ENCODE results near the gene CRACR2B. TPM values are rescaled to one million over a fixed set of nuclear protein-coding genes. Genes with fewer than 3 reads are reported as not detected.

CRACR2B gene
- total RNA-seq, 1 experiment from 2014 or later = 11.8 TPM

DNA sequence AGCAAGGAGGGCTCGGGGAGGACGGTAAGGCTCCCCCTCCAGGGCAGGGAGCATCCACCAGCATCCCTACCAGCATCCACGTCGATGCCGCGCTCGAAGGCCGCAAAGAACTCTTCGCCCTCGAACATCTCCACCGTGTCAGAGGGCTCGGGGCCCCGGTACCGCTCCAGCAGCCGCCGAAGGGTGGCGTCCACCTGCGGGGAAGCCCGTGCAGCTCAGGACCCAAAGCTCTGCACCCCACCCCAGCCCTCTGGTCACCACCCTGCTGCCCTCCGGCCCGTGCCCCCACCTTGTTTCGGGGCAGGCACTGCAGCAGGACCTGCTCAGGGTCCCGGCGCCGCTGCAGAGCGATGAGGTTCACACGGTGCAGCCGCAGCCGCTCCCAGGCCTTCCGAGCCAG, 27.2 kb upstream of the CRACR2B start:
- ChIA-PET RAD21 (ENCODE audit: low non-redundant PET in 1 of 2, low total read pairs in 2 of 2, uncharacterized antibody in 2 of 2, unreplicated experiment in 2 of 2) (no interaction called here), POLR2A (no interaction called here), CTCF (interaction anchor here (0.8 kb wide), 1 partner anchor 9 kb away, joined by 3 read pairs; the partner anchor contains the start of gene RPLP2)
- BruUV-seq (replicated peaks) = no TSS peak
- intact Hi-C loops (cut with micrococcal nuclease) = no loop called here
- peaks cover 32% of the 10 kb centered on the region for H3K79me2 ChIP-seq (ENCODE audit: insufficient read depth, low read length)
- no peak overlapping the region for H3K4me2 ChIP-seq (ENCODE audit: low read length)
- no peaks in the 10 kb centered on the region for H3K9me2 ChIP-seq (ENCODE audit: insufficient read depth)
- no peaks in the 10 kb centered on the region for H3K9me3 ChIP-seq (ENCODE audit: control insufficient read depth in 1 of 2, insufficient read depth in 1 of 2, low read depth in 1 of 2, low read length in 2 of 2)
- H4K20me1 ChIP-seq (ENCODE audit: insufficient read depth) = no peaks in the 10 kb centered on the region
- no peak overlapping the region for H3K27ac ChIP-seq (ENCODE audit: low read depth, low read length)
- H3K4me1 ChIP-seq (ENCODE audit: control insufficient read depth in 1 of 2, insufficient read depth in 2 of 2, low read length in 2 of 2) = peaks cover 26 to 46% of the 10 kb centered on the region in 2 experiments
- no peaks in the 10 kb centered on the region for H3K27me3 ChIP-seq (ENCODE audit: insufficient read depth, low read length)
- no peak for ATAC-seq
- DNase-seq (ENCODE audit: low read depth, low spot score) = no peak
- H2AFZ ChIP-seq (ENCODE audit: low read depth, low read length, poor library complexity, severe bottlenecking) = no peak overlapping the region
- no peak overlapping the region for H3K9ac ChIP-seq (ENCODE audit: low read length)
- H3K4me3 ChIP-seq (replicated peaks in 1 of 2; ENCODE audit: low read depth in 1 of 2, low read length in 2 of 2) = no peak overlapping the region
- TF ChIP-seq EZH2phosphoT487 (IDR thresholded peaks at IDR 0.05; ENCODE audit: borderline replicate concordance) (no peak), ELF1 (IDR thresholded peaks at IDR 0.05; ENCODE audit: borderline replicate concordance, low read depth) (no peak), SP1 (IDR thresholded peaks at IDR 0.05; ENCODE audit: low read depth) (no peak), POLR2A (IDR thresholded peaks at IDR 0.05; ENCODE audit: borderline replicate concordance, extremely low read depth, insufficient read depth, insufficient read length) (no peak), POLR2AphosphoS5 (IDR thresholded peaks at IDR 0.05; ENCODE audit: low read depth, low read length) (no peak)
- peaks cover 0 to 9% of the 10 kb centered on the region in 2 experiments; a peak in 1 of 4 replicates for H3K36me3 ChIP-seq (ENCODE audit: control insufficient read depth in 1 of 2, insufficient read depth in 2 of 2, low read length in 2 of 2)

DNA sequence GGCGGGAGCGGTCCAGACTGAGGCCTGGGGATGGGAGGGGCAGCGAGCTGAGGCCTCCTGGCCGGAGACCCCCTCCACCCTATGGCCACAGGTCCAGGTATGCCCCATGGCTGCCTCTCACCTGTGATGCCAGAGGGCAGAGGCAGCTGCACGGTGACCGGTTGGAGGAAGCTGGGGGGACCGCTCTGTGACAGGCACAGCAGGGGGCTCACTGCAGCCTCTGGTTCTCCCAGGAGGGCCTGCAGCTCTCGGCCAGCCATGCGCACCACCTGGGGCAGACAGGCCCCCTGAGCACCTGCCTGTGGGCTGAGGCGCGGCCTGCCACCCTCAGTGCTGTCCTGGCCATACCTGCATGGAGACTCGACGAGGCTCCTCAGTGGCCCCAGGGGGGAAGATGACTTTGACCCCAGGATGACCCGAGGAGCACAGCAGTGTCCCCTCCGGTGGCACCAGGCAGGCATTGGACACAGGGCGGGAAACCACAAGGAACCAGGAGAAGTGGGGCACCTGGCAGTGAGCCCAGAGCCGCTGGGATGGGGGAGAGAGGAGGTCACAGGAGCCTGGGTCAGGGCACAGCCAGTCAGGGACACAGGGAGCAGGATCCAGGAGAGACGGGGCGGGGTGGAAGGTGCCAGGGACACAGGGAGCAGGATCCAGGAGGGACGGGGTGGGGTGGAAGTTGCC, 26.5 kb upstream of the CRACR2B start:
- POLR2A ChIA-PET = no interaction called here

More for the DNA sequence above, 26.5 kb upstream of the CRACR2B start:
- no peak overlapping the region for H2AFZ ChIP-seq (ENCODE audit: low read depth, low read length, poor library complexity, severe bottlenecking)
- H3K9me2 ChIP-seq (ENCODE audit: insufficient read depth) = no peaks in the 10 kb centered on the region
- no peak overlapping the region; the same call in 1 of the 2 replicates for H3K27ac ChIP-seq (ENCODE audit: low read depth, low read length)
- ChIA-PET CTCF (interaction anchor here (0.8 kb wide), 1 partner anchor 8 kb away, joined by 3 read pairs; the partner anchor contains the start of gene RPLP2), RAD21 (ENCODE audit: low non-redundant PET in 1 of 2, low total read pairs in 2 of 2, uncharacterized antibody in 2 of 2, unreplicated experiment in 2 of 2) (no interaction called here)
- H3K4me2 ChIP-seq (ENCODE audit: low read length) = no peak overlapping the region
- H3K4me1 ChIP-seq (ENCODE audit: control insufficient read depth in 1 of 2, insufficient read depth in 2 of 2, low read length in 2 of 2) = peaks cover 29 to 40% of the 10 kb centered on the region in 2 experiments
- no TSS peak for BruUV-seq (replicated peaks)
- no peaks in the 10 kb centered on the region for H3K27me3 ChIP-seq (ENCODE audit: insufficient read depth, low read length)
- DNase-seq (ENCODE audit: low read depth, low spot score) (no peak), ATAC-seq (no peak)
- no peaks in the 10 kb centered on the region for H3K9me3 ChIP-seq (ENCODE audit: control insufficient read depth in 1 of 2, insufficient read depth in 1 of 2, low read depth in 1 of 2, low read length in 2 of 2)
- no peak overlapping the region for H3K9ac ChIP-seq (ENCODE audit: low read length)
- peaks cover 26% of the 10 kb centered on the region for H3K79me2 ChIP-seq (ENCODE audit: insufficient read depth, low read length)
- TF ChIP-seq CEBPB (IDR thresholded peaks at IDR 0.05; ENCODE audit: low read depth) (no peak), TCF7L2 (IDR thresholded peaks at IDR 0.05; ENCODE audit: borderline replicate concordance, extremely low read depth, insufficient read depth, insufficient read length) (no peak), ZNF274 (IDR thresholded peaks at IDR 0.05; ENCODE audit: low read depth, low read length) (no peak), SIN3A (IDR thresholded peaks at IDR 0.05; ENCODE audit: low read depth) (no peak), FOSL1 (IDR thresholded peaks at IDR 0.05; ENCODE audit: low read depth) (no peak), ELF1 (IDR thresholded peaks at IDR 0.05; ENCODE audit: borderline replicate concordance, low read depth) (no peak), POLR2AphosphoS5 (IDR thresholded peaks at IDR 0.05; ENCODE audit: low read depth, low read length) (no peak)
- TF ChIP-seq, protein P1, sequence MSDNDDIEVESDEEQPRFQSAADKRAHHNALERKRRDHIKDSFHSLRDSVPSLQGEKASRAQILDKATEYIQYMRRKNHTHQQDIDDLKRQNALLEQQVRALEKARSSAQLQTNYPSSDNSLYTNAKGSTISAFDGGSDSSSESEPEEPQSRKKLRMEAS (IDR thresholded peaks at IDR 0.05) = no peak
- TF ChIP-seq, protein P2, sequence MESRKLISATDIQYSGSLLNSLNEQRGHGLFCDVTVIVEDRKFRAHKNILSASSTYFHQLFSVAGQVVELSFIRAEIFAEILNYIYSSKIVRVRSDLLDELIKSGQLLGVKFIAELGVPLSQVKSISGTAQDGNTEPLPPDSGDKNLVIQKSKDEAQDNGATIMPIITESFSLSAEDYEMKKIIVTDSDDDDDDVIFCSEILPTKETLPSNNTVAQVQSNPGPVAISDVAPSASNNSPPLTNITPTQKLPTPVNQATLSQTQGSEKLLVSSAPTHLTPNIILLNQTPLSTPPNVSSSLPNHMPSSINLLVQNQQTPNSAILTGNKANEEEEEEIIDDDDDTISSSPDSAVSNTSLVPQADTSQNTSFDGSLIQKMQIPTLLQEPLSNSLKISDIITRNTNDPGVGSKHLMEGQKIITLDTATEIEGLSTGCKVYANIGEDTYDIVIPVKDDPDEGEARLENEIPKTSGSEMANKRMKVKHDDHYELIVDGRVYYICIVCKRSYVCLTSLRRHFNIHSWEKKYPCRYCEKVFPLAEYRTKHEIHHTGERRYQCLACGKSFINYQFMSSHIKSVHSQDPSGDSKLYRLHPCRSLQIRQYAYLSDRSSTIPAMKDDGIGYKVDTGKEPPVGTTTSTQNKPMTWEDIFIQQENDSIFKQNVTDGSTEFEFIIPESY (IDR thresholded peaks at IDR 0.05; ENCODE audit: extremely low read depth, insufficient replicate concordance, low read length) = no peak
- TF ChIP-seq, protein P3, sequence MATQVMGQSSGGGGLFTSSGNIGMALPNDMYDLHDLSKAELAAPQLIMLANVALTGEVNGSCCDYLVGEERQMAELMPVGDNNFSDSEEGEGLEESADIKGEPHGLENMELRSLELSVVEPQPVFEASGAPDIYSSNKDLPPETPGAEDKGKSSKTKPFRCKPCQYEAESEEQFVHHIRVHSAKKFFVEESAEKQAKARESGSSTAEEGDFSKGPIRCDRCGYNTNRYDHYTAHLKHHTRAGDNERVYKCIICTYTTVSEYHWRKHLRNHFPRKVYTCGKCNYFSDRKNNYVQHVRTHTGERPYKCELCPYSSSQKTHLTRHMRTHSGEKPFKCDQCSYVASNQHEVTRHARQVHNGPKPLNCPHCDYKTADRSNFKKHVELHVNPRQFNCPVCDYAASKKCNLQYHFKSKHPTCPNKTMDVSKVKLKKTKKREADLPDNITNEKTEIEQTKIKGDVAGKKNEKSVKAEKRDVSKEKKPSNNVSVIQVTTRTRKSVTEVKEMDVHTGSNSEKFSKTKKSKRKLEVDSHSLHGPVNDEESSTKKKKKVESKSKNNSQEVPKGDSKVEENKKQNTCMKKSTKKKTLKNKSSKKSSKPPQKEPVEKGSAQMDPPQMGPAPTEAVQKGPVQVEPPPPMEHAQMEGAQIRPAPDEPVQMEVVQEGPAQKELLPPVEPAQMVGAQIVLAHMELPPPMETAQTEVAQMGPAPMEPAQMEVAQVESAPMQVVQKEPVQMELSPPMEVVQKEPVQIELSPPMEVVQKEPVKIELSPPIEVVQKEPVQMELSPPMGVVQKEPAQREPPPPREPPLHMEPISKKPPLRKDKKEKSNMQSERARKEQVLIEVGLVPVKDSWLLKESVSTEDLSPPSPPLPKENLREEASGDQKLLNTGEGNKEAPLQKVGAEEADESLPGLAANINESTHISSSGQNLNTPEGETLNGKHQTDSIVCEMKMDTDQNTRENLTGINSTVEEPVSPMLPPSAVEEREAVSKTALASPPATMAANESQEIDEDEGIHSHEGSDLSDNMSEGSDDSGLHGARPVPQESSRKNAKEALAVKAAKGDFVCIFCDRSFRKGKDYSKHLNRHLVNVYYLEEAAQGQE (IDR thresholded peaks at IDR 0.05; ENCODE audit: low read depth) = no peak
- intact Hi-C loops (cut with micrococcal nuclease) = no loop called here
- H4K20me1 ChIP-seq (ENCODE audit: insufficient read depth) = no peaks in the 10 kb centered on the region
- no peak overlapping the region for H3K4me3 ChIP-seq (replicated peaks in 1 of 2; ENCODE audit: low read depth in 1 of 2, low read length in 2 of 2)
- peaks cover 0 to 9% of the 10 kb centered on the region in 2 experiments; a peak in 1 of 4 replicates for H3K36me3 ChIP-seq (ENCODE audit: control insufficient read depth in 1 of 2, insufficient read depth in 2 of 2, low read length in 2 of 2)

Measured in HCT116 (cell line).